Left renal cortex interstitium (tissue), 4 donors: Measurements from ENCODE around the gene SDK1. TPM values are rescaled to one million over a fixed set of nuclear protein-coding genes. Genes with fewer than 3 reads are reported as not detected.

Source experiments
- DNase-seq, 4 donors: peaks; one replicate each; pipeline ENCODE4 v3.0.0-alpha.2; 2013; ENCODE audit warnings: low read depth in 4 of 4, low spot score in 2 of 4, missing footprints in 1 of 4
- polyA plus RNA-seq, 4 donors: library from polyadenylated mRNA; unstranded; fragments of 120-200 nt; gene quantifications; one replicate each; pipeline ENCODE4 v1.2.1, GENCODE V29; 2013; ENCODE audit not compliant: insufficient read length in 4 of 4

The SDK1 gene
- polyA plus RNA-seq, 4 donors, result 5.1 to 10.2 (median 6.9) TPM

- no peak for DNase-seq
Measured at GRCh38 chr7:3446786-3447185, 145.7 kb downstream of the SDK1 start.

DNA sequence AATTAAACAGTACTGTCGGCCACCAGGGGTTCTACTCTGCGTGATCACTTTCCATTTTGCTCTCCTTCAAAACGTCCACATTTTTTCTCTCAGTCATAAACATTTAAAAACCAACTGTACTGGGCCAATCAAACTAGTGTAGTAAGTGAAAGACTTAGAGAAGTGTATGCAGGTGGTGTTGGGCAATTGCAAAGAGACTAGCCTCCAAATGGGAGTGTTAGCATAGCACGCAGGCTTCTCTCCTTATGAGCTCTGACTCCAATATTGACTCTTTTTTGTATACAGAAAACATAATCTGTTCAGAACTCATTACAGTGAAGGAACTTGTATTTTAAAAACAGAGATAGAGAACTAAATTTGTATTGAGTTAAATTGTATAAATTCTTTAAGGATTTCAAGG, 150.6 kb downstream of the SDK1 start:
- no peak for DNase-seq

DNA sequence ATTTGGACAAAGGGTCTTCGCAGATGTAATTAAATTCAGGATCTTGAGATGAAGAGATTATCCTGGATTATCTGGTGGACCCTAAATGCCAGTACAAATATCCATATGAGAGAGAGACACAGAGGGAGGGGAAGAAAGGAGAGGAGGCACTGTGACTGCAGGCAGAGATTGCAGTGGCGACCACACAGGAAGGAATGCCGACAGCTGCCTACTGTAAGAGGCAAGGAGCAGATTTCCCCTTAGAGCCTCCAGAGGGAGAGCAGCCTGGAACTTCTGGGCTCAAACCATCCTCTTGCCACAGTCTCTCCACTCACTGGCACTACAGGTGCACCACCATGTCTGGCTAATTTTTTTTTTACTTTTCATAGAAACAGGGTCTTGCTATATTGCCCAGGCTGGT, 152.3 kb downstream of the SDK1 start:
- no peak for DNase-seq

DNA sequence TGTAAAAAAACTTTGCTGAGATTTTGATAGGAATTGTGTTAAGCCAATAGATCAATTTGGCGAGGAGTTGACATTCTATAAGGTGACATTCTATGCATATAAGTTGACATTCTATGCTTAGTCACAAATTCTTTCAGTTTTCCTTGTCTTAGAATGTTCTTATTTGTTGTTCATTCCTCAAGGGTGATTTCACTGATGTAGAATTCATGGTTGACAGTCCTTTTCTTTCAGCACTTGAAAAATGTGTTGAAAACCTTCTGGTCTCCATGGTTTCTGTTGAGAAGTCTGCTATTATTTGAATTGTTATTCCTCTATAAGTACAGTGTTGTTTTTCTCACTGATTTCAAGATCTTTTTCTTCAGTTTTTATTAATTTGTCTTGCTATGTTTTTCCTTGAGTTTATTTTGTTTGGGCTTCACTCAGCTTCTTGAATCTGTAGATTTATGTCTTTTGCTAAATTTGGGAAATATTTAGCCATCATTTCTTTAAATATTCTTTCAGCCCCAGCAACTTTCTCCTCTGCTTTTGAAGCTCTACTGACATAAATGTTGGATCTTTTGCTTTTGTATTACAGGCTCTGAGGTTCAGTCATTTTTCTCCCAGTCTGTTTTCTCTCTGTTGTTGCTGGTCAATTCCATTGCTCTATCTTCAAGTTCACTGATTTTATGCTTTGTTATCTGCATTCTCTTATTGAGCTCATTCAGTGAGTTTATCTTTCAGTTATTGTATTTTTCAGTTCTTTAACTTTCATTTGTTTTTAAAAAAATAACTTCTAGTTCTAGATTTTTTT, 154.9 kb downstream of the SDK1 start:
- DNase-seq, result no peak

GRCh38 chr7:3459111-3459510, 158.1 kb downstream of the SDK1 start:
- DNase-seq, result no peak

- no peak for DNase-seq
Measured at GRCh38 chr7:3461923-3462322, 160.9 kb downstream of the SDK1 start.

DNA sequence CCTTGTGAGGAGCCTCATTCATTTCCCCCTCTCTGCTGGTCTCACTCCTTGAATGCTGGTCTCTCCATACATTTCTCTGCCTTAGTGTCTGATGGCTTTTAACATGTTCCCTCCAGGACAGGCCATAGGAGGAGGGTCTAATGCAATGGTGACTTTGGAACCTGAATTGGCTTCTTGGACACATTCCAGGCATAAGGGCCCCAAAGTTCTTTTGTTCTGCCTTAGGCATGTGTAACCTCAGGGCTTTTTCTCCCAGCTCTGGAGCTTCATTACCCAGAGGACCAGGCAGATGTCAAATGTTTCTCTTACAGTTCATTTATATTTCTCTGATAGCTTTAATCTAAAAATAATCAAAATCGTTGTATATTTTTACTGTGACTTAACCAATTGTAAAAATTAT, 162.6 kb downstream of the SDK1 start:
- DNase-seq, result no peak

DNA sequence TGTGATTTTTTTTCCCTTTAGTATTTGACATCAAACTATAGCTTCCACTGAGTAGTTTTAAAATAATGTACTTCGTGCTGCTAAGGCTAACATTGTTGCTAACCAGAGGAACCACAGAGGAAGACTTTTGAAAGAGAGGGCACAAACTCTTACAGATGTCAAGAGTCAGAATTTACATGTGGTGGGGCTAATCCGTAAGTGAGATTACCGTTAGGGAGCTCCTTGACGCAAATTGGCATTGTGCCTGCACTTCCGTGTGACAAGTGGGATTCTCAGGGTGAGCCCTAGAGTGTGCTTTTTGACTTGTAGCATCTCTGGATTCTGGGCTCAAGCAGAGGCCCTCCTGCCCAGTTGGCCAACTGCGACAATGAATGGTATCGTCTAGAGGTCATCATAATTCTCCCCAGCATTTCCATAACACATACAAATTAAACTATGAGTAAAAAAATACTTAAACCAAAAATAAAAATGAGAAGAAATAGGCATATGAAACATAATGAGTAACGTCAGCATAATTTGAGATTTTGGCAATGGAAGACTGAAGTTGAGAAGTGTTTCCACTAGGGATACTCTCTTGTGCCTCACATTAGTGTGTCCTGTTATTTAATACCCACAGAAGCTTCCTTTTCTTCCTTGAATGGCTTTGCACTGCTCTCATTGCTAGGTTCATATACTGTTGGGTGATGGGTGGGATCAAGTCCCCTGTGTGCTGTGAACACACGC, 164.0 kb downstream of the SDK1 start:
- DNase-seq, result no peak

DNA sequence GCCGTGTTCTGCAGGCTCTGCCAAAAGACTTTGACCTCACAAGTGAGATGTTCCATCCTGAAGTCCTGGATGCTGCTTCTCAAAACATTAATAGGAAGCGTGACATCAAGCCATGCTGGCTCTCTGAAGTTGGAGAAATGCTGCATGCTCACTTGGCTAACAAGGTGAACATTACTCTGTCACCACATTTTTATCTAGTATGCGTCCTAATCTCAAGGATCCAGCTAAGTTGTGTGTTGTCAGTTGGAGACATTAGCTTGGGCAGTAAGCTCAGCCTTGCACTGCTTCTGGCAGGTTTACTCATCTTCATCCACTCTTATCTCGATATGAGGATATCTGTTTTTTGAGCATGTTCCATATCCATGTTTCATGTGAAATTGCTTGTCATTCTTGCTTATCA, 165.2 kb downstream of the SDK1 start:
- no peak for DNase-seq

GRCh38 chr7:3469641-3470040, 168.6 kb downstream of the SDK1 start:
- DNase-seq, result no peak

DNA sequence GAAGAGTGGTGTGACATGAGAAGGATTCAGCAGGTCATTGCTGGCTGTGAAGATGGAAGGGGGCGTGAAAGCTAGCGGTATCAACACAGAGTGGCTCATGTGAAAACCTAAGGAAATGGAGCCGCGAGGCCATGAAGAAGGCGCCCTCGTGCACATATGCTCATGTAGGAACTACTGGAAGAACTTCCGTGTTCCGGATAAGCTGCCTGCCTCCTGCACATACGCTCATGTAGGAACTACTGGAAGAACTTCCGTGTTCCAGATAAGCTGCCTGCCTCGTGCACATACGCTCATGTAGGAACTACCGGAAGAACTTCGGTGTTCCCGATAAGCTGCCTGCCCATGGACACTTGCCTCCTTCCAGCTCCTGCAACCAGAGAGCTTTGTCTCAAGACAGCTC, 179.1 kb downstream of the SDK1 start:
- DNase-seq, result no peak

- DNase-seq, result no peak
Measured at GRCh38 chr7:3481435-3481834, 180.4 kb downstream of the SDK1 start.

GRCh38 chr7:3482147-3482921, 181.3 kb downstream of the SDK1 start:
- peak; percentile 9 to 31 (median 21) for DNase-seq

DNA sequence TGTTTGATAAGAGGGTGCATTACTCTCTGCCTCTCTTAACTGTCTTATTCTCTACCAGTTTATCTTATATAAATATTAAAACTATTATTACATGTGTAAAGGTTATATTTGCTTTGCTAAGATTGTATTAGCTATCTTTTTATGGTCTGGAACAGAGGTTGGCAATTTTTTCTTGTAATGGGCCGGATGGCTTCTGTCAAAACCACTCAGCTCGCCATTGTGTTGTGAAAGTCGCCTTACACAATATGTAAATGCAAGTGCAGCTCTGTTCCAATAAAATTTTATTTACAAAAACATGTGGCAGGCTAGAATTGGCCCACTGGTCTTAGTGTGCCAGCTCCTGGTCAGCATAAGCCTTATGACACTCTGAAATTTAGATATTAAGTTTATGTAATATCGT, 185.8 kb downstream of the SDK1 start:
- no peak for DNase-seq

DNA sequence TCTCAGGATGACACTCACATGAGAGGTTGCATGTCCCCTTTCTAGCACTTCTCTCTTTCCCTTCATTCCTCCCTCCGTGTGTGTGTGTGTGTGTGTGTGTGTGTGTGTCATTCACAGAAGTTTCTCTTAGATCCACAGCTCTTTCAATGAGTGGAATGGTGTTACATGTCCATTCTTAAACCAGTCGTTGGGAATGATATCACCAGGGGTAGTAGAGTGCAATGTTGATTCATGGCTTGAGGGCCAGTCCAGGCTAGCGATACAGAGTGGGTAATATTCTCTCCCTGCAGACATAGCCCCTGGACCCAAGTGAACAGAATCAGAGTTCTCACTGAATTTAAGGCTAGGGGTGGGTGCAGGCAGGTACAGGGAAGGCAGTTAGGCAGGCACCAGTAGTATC, 187.8 kb downstream of the SDK1 start:
- DNase-seq, result no peak

- peak in 1 of 4 donors; percentile 2 for DNase-seq
Measured at GRCh38 chr7:3493499-3493898, 192.4 kb downstream of the SDK1 start.

- no peak for DNase-seq
Measured at GRCh38 chr7:3494947-3495346, 193.9 kb downstream of the SDK1 start.

DNA sequence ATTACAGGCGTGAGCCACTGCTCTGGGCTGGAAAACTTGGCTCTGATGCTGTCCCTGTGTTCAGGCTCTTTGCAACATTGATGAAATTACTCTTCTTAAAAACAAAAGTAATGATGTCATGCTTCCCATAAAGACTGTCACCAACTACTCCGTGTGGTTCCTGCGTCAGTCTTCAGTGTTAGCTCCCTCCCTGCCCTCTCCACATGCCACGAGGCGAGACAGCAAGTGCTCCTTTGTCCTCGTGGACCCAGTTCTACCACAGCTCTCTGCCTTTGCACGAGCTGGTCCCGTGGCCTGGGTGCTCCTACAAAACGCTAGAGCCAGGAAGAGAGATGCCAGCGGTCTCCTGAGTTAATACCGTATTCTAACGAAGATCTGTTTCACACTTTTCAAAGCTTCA, 194.5 kb downstream of the SDK1 start:
- no peak for DNase-seq

GRCh38 chr7:3495954-3496353, 194.9 kb downstream of the SDK1 start:
- DNase-seq, result no peak

DNA sequence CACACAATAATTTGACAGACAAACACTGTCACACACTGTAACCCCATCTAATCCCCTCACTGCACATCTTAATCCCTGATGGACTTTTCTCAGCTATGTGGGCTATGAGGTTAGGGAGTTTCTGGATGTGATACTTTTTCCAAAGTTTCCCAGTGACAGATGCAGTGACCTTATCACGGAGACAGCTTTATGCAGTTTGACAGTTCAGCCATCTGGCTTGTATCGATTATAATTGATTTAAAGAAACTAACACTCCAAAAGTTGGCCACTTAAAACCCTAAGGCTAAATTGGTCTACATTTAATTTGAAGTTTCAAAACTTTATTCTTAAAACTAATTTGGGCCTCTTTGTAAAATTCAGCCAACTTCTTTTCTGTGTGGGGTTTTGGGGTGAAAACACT, 196.7 kb downstream of the SDK1 start:
- DNase-seq, result no peak

DNA sequence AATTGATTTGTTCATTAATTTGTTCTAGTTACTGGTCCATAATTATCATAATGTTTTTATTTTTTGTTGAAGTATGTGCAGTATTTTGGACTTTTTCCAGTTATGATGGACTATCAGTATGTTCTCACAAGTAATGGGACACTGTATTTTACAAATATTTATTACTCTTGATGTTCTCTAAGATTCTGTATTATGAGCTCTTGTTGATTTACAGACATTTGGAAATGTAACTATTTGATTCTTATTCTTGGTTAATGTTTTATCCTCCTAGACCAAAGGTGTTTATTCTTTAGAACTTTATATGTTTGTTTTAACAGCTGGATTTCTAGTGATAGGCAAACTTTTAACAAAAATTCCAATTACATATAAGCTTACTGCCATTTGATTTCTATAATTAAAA, 200.6 kb downstream of the SDK1 start:
- DNase-seq, result no peak
